ENCODE data around the gene GBP1.

The GBP1 gene

GRCh38 chr1:89065079-89065868 is at the start of gene GBP1:
GBP1 (minus strand) TSS chr1:89065208; CDS start chr1:89063234, 1,974 bp downstream.
- peak within 1 kb of the TSS; percentile 59 for H3K4me3 ChIP-seq (ENCODE audit: low read depth, low read length)
- TF ChIP-seq, protein P1, sequence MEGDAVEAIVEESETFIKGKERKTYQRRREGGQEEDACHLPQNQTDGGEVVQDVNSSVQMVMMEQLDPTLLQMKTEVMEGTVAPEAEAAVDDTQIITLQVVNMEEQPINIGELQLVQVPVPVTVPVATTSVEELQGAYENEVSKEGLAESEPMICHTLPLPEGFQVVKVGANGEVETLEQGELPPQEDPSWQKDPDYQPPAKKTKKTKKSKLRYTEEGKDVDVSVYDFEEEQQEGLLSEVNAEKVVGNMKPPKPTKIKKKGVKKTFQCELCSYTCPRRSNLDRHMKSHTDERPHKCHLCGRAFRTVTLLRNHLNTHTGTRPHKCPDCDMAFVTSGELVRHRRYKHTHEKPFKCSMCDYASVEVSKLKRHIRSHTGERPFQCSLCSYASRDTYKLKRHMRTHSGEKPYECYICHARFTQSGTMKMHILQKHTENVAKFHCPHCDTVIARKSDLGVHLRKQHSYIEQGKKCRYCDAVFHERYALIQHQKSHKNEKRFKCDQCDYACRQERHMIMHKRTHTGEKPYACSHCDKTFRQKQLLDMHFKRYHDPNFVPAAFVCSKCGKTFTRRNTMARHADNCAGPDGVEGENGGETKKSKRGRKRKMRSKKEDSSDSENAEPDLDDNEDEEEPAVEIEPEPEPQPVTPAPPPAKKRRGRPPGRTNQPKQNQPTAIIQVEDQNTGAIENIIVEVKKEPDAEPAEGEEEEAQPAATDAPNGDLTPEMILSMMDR (IDR thresholded peaks at IDR 0.05; ENCODE audit: low read depth, low read length, missing control alignments) = no peak
- no peak for DNase-seq (ENCODE audit: low read depth)

GRCh38 chr1:89114662-89115061 is 49.7 kb upstream of the GBP1 start:
- TF ChIP-seq, protein P1 (IDR thresholded peaks at IDR 0.05; ENCODE audit: low read depth, low read length, missing control alignments) = no peak
- DNase-seq (ENCODE audit: low read depth) = no peak
- H3K4me3 ChIP-seq (ENCODE audit: low read depth, low read length) = no peak overlapping the region

GRCh38 chr1:89112871-89113613 is 48.0 kb upstream of the GBP1 start:
- H3K4me3 ChIP-seq (ENCODE audit: low read depth, low read length) = no peak overlapping the region
- TF ChIP-seq, protein P1 (IDR thresholded peaks at IDR 0.05; ENCODE audit: low read depth, low read length, missing control alignments) = no peak
- no peak for DNase-seq (ENCODE audit: low read depth)

DNA sequence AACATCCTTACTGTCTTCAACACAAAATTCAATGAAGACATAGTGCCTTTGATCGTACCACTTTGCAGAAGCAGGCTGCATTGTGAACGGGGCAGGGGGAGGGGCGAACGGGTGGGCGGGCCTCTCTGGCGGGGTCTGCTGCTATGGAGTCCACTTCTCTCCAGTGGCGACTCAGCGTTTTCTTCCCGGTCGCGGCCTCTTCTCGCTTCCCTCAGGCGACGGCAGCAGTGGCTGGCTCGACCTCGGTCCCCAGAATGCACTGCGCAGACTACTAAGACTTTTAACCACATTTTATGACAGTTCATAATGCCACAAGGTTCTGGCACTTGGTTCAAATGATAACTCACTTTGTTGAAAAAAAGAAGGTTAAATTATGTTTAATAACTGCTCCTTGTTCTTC is 39.7 kb upstream of the GBP1 start:
- DNase-seq (ENCODE audit: low read depth) = no peak
- TF ChIP-seq, protein P1 (IDR thresholded peaks at IDR 0.05; ENCODE audit: low read depth, low read length, missing control alignments) = no peak
- no peak overlapping the region for H3K4me3 ChIP-seq (ENCODE audit: low read depth, low read length)

DNA sequence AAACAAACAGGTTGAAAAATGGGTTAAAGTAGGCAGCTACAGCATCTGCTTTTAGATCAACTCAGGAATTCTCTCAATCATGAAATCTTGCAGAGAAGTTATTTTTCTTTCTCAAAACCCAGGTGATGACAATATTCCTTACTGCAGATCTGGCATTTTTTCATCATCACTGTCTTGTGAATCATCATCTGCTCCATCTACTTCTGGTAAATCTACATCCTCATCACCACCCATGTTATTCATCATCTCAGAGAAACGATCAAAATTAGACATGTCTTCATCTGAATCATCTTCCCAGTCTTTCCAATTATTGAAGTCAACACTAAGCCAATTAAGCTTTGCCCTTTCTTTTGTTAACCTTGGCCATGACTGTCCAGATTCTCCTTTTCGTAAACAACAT is 39.1 kb upstream of the GBP1 start:
- TF ChIP-seq, protein P1 (IDR thresholded peaks at IDR 0.05; ENCODE audit: low read depth, low read length, missing control alignments) = no peak
- H3K4me3 ChIP-seq (ENCODE audit: low read depth, low read length) = no peak overlapping the region
- no peak for DNase-seq (ENCODE audit: low read depth)

DNA sequence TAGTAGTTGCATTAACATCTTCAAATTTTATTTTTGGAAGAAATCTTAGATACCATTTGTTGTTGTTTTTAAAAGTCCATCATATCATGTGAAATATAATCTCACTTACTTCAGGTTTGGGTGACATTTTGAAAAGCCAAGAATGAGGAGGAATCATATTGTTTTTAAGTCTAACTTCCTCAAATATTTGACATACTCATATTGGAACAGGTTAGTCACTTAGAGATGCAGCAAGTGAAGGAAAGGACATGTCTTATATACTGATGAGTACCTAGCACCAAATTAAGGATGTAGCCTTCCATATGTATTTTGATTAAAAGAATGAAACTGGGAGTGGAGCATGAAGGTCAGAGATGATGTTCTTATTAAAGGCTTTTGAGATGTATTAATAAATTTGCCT is 37.0 kb upstream of the GBP1 start:
- TF ChIP-seq, protein P1 (IDR thresholded peaks at IDR 0.05; ENCODE audit: low read depth, low read length, missing control alignments) = no peak
- no peak for DNase-seq (ENCODE audit: low read depth)
- H3K4me3 ChIP-seq (ENCODE audit: low read depth, low read length) = no peak overlapping the region

Data from GM12864 (cell line).